Measurements from ENCODE around the gene SAXO2.
"Not testable (repeated sequence)": the region's sequence is repeated elsewhere in the genome, so short reads cannot be mapped to it uniquely, and the experiment has no call there.

The SAXO2 gene

GRCh38 chr15:82333603-82334553, 71.3 kb downstream of the SAXO2 start:
- not testable (repeated sequence) for DNase-seq (ENCODE audit: low read depth in 2 of 2)
